HepG2 (cell line): ENCODE data around the gene OTOP1. TPM values are rescaled to one million over a fixed set of nuclear protein-coding genes. Genes with fewer than 3 reads are reported as not detected.

Experiments used
- ARID2 ChIP-seq: sonication (generic); formaldehyde crosslinking; IDR thresholded peaks from 2 replicates; pipeline ENCODE4 v1.8.1; 2022; ENCODE audit warnings: mild to moderate bottlenecking, missing genetic modification reagents, borderline replicate concordance
- BRD4 ChIP-seq: sonication (generic); formaldehyde crosslinking; IDR thresholded peaks from 2 replicates; pipeline ENCODE4 v1.4.0; 2020; ENCODE audit warnings: missing genetic modification reagents
- DMAP1 ChIP-seq: IDR thresholded peaks from 2 replicates; pipeline ENCODE4 v1.6.1; 2016
- HNF1A ChIP-seq, 2 experiments: sonication (generic) in 1 of 2; formaldehyde crosslinking in 1 of 2; IDR thresholded peaks; 2 replicates each; pipeline versions ENCODE4 v1.4.0 to v1.6.1; 2016 to 2020; ENCODE audit warnings: borderline replicate concordance in 1 of 2, low read depth in 1 of 2, mild to moderate bottlenecking in 1 of 2, missing genetic modification reagents in 1 of 2
- IRX3 ChIP-seq: sonication (generic); formaldehyde crosslinking; IDR thresholded peaks from 2 replicates; pipeline ENCODE4 v1.8.1; 2023; ENCODE audit warnings: mild to moderate bottlenecking, low read depth, missing genetic modification reagents, borderline replicate concordance
- MAFF ChIP-seq: IDR thresholded peaks from 2 replicates; pipeline ENCODE4 v1.6.1; 2011; ENCODE audit warnings: low read depth, low read length, improper control_type of control experiment
- NCOR1 ChIP-seq: fragments of 200-600 bp; sonication (generic); IDR thresholded peaks from 2 replicates; pipeline ENCODE4 v1.7.0; 2017; ENCODE audit warnings: antibody characterized with exemption, low read length, borderline replicate concordance
- NFE2L2 ChIP-seq: fragments of 150-350 bp; IDR thresholded peaks from 2 replicates; pipeline ENCODE4 v1.6.1; 2014; ENCODE audit warnings: low read length
- NR3C1 ChIP-seq: sonication (generic); formaldehyde crosslinking; IDR thresholded peaks from 2 replicates; pipeline ENCODE4 v1.4.0; 2020; ENCODE audit warnings: missing genetic modification reagents
- POLR2G ChIP-seq: fragments of 200-400 bp; formaldehyde crosslinking; IDR thresholded peaks from 2 replicates; pipeline ENCODE4 v1.6.1; 2018; ENCODE audit warnings: mild to moderate bottlenecking, low read depth, low read length, moderate library complexity
- ZFP90 ChIP-seq: sonication (generic); formaldehyde crosslinking; IDR thresholded peaks from 2 replicates; pipeline ENCODE4 v1.8.0; 2022; ENCODE audit warnings: missing genetic modification reagents, mild to moderate bottlenecking, inconsistent platforms, borderline replicate concordance
- ZMYM3 ChIP-seq: sonication (generic); formaldehyde crosslinking; IDR thresholded peaks from 2 replicates; pipeline ENCODE4 v1.5.1; 2020; ENCODE audit warnings: mild to moderate bottlenecking, missing genetic modification reagents
- ZNF296 ChIP-seq: sonication (generic); formaldehyde crosslinking; conservative IDR thresholded peaks from 2 replicates; pipeline ENCODE4 v1.5.0; 2020; ENCODE audit warnings: mild to moderate bottlenecking, missing genetic modification reagents
- ZNF383 ChIP-seq: sonication (generic); formaldehyde crosslinking; IDR thresholded peaks from 2 replicates; pipeline ENCODE4 v1.4.0; 2020; ENCODE audit warnings: missing genetic modification reagents, mild to moderate bottlenecking, borderline replicate concordance
- ZNF432 ChIP-seq: sonication (generic); formaldehyde crosslinking; IDR thresholded peaks from 2 replicates; pipeline ENCODE4 v1.5.0; 2020; ENCODE audit warnings: missing genetic modification reagents, mild to moderate bottlenecking, borderline replicate concordance
- polyA plus RNA-seq, 8 experiments: library from polyadenylated mRNA; depleted of rRNA in 3 of 8; stranded (reverse) in 7 of 8; unstranded in 1 of 8; fragments of >200 nt; fragmentation: Illumina TruSeq in 4 of 8; extraction: Trizol in 4 of 8; gene quantifications; 2 replicates each; pipeline versions ENCODE4 v1.2.1 to v1.2.3, GENCODE V29; 2011 to 2016; ENCODE audit warnings: low read depth in 4 of 8, missing spikeins in 1 of 8, mixed read lengths in 1 of 8; ENCODE audit not compliant: insufficient read depth in 1 of 8
- total RNA-seq, 5 experiments: library from RNA; depleted of rRNA; stranded (reverse); fragments of >200 nt; fragmentation: Illumina TruSeq; extraction: Trizol; gene quantifications; 2 replicates each; pipeline ENCODE4 v1.2.3, GENCODE V29; 2016; ENCODE audit warnings: low read depth in 1 of 5
- TF ChIP-seq, protein P1 (sequence below): sonication (generic); formaldehyde crosslinking; IDR thresholded peaks from 2 replicates; pipeline ENCODE4 v1.4.0; 2020; ENCODE audit warnings: missing genetic modification reagents
- TF ChIP-seq, protein P2 (sequence below): sonication (generic); formaldehyde crosslinking; IDR thresholded peaks from 2 replicates; pipeline ENCODE4 v1.4.0; 2020; ENCODE audit warnings: missing genetic modification reagents

Gene OTOP1
- total and polyA plus RNA-seq, 2 of the 13 experiments (the other 11 are each of a cell fraction or from before 2014, with no cell fraction given) = not detected

DNA sequence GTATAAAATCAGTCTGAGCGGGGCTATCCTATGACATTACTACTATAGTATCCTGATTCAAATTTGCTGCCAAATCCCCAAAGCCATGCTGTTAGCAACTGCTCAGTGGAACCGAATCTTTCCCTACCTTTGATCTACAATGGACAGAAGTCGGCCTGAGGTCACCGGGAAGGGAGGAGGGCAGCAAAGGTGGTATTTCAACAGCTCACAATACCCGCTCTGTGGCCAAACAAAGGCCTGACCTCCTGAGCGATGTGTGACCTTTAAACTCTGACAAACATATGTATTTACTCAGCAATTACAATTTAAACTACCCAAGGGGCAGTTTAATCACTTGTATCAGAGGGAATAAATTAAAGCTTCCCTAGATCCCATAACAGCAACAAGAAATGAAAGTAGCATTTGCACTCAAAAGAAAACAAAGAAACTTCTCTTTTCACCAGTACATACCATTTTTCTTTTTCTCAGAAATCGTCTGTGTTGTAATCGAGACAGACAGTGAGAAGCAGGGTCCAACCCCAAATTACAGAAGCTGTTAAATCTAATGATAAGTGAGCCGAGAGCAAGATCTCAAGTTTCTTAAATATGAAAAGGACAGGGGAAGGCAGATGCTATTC lies 32.9 kb upstream of the OTOP1 start (continued):
- TF ChIP-seq, protein P1, sequence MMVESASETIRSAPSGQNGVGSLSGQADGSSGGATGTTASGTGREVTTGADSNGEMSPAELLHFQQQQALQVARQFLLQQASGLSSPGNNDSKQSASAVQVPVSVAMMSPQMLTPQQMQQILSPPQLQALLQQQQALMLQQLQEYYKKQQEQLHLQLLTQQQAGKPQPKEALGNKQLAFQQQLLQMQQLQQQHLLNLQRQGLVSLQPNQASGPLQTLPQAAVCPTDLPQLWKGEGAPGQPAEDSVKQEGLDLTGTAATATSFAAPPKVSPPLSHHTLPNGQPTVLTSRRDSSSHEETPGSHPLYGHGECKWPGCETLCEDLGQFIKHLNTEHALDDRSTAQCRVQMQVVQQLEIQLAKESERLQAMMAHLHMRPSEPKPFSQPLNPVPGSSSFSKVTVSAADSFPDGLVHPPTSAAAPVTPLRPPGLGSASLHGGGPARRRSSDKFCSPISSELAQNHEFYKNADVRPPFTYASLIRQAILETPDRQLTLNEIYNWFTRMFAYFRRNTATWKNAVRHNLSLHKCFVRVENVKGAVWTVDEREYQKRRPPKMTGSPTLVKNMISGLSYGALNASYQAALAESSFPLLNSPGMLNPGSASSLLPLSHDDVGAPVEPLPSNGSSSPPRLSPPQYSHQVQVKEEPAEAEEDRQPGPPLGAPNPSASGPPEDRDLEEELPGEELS (CRISPR knock-in tag) = peak; percentile 91
- TF ChIP-seq ZFP90 (peak; percentile 55; the same call in 1 of the 2 replicates), IRX3 (CRISPR knock-in tag) (no peak), NFE2L2 (no peak), NCOR1 (peak; percentile 94), ZNF432 (CRISPR knock-in tag) (no peak), ZNF296 (CRISPR knock-in tag) (no peak), NR3C1 (CRISPR knock-in tag) (no peak), ZMYM3 (CRISPR knock-in tag) (peak; percentile 65; the same call in 1 of the 2 replicates), POLR2G (peak; percentile 58), HNF1A (IDR thresholded peaks at IDR 0.05; ENCODE audit: low read depth) (peak; percentile 75), HNF1A (CRISPR knock-in tag; IDR thresholded peaks at IDR 0.05; ENCODE audit: borderline replicate concordance) (peak; percentile 80; the same call in 1 of the 2 replicates), MAFF (peak; percentile 4; the same call in 1 of the 2 replicates), DMAP1 (CRISPR knock-in tag) (no peak; the same call in 1 of the 2 replicates), ZNF383 (CRISPR knock-in tag) (no peak), BRD4 (CRISPR knock-in tag) (peak; percentile 39; the same call in 1 of the 2 replicates), ARID2 (CRISPR knock-in tag) (no peak)
- TF ChIP-seq, protein P2, sequence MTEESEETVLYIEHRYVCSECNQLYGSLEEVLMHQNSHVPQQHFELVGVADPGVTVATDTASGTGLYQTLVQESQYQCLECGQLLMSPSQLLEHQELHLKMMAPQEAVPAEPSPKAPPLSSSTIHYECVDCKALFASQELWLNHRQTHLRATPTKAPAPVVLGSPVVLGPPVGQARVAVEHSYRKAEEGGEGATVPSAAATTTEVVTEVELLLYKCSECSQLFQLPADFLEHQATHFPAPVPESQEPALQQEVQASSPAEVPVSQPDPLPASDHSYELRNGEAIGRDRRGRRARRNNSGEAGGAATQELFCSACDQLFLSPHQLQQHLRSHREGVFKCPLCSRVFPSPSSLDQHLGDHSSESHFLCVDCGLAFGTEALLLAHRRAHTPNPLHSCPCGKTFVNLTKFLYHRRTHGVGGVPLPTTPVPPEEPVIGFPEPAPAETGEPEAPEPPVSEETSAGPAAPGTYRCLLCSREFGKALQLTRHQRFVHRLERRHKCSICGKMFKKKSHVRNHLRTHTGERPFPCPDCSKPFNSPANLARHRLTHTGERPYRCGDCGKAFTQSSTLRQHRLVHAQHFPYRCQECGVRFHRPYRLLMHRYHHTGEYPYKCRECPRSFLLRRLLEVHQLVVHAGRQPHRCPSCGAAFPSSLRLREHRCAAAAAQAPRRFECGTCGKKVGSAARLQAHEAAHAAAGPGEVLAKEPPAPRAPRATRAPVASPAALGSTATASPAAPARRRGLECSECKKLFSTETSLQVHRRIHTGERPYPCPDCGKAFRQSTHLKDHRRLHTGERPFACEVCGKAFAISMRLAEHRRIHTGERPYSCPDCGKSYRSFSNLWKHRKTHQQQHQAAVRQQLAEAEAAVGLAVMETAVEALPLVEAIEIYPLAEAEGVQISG (CRISPR knock-in tag) = peak; percentile 71
